ENCODE results near the gene MALAT1. TPM values are rescaled to one million over a fixed set of nuclear protein-coding genes. Genes with fewer than 3 reads are reported as not detected.

Gene MALAT1
- total and polyA plus RNA-seq, 2 of the 13 experiments (the other 11 are each of a cell fraction or from before 2014, with no cell fraction given) = 143 to 1,237 TPM

DNA sequence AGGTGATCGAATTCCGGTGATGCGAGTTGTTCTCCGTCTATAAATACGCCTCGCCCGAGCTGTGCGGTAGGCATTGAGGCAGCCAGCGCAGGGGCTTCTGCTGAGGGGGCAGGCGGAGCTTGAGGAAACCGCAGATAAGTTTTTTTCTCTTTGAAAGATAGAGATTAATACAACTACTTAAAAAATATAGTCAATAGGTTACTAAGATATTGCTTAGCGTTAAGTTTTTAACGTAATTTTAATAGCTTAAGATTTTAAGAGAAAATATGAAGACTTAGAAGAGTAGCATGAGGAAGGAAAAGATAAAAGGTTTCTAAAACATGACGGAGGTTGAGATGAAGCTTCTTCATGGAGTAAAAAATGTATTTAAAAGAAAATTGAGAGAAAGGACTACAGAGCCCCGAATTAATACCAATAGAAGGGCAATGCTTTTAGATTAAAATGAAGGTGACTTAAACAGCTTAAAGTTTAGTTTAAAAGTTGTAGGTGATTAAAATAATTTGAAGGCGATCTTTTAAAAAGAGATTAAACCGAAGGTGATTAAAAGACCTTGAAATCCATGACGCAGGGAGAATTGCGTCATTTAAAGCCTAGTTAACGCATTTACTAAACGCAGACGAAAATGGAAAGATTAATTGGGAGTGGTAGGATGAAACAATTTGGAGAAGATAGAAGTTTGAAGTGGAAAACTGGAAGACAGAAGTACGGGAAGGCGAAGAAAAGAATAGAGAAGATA lies at the start of gene MALAT1 (continued):
- TF ChIP-seq ZFAT (CRISPR knock-in tag; conservative IDR thresholded peaks at IDR 0.05) (no peak), ZNF10 (CRISPR knock-in tag; IDR thresholded peaks at IDR 0.05; ENCODE audit: borderline replicate concordance, low read depth) (no peak), REPIN1 (CRISPR knock-in tag; IDR thresholded peaks at IDR 0.05; ENCODE audit: borderline replicate concordance, low read depth) (peak; percentile 69; the same call in 1 of the 2 replicates), ZNF343 (CRISPR knock-in tag; IDR thresholded peaks at IDR 0.05) (no peak), ZNF589 (CRISPR knock-in tag; conservative IDR thresholded peaks at IDR 0.05) (no peak), MBNL3 (CRISPR knock-in tag; conservative IDR thresholded peaks at IDR 0.05) (no peak), E2F5 (CRISPR knock-in tag; conservative IDR thresholded peaks at IDR 0.05) (peak; percentile 65; the same call in 1 of the 2 replicates), RAD51 (IDR thresholded peaks at IDR 0.05; ENCODE audit: borderline replicate concordance) (no peak), ZNF143 (CRISPR knock-in tag; IDR thresholded peaks at IDR 0.05) (0 out of 2 replicates have a peak, but pooled peaks have one; percentile 6), E2F1 (CRISPR knock-in tag; IDR thresholded peaks at IDR 0.05) (no peak; the same call in 1 of the 2 replicates), FOXK2 (IDR thresholded peaks at IDR 0.05) (no peak), MBD4 (IDR thresholded peaks at IDR 0.05; ENCODE audit: borderline replicate concordance, low read length) (no peak; the same call in 1 of the 2 replicates), ZNF616 (CRISPR knock-in tag; IDR thresholded peaks at IDR 0.05; ENCODE audit: low read depth) (no peak), ZFP36L2 (CRISPR knock-in tag; IDR thresholded peaks at IDR 0.05) (0 out of 2 replicates have a peak, but pooled peaks have one; percentile 62), ZNF776 (CRISPR knock-in tag; IDR thresholded peaks at IDR 0.05) (no peak), MXD4 (CRISPR knock-in tag; IDR thresholded peaks at IDR 0.05) (peak; percentile 82), ZNF142 (CRISPR knock-in tag; IDR thresholded peaks at IDR 0.05) (peak; percentile 78)
- TF ChIP-seq, protein P1, sequence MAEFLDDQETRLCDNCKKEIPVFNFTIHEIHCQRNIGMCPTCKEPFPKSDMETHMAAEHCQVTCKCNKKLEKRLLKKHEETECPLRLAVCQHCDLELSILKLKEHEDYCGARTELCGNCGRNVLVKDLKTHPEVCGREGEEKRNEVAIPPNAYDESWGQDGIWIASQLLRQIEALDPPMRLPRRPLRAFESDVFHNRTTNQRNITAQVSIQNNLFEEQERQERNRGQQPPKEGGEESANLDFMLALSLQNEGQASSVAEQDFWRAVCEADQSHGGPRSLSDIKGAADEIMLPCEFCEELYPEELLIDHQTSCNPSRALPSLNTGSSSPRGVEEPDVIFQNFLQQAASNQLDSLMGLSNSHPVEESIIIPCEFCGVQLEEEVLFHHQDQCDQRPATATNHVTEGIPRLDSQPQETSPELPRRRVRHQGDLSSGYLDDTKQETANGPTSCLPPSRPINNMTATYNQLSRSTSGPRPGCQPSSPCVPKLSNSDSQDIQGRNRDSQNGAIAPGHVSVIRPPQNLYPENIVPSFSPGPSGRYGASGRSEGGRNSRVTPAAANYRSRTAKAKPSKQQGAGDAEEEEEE (CRISPR knock-in tag; IDR thresholded peaks at IDR 0.05; ENCODE audit: borderline replicate concordance) = no peak
- TF ChIP-seq, protein P2, sequence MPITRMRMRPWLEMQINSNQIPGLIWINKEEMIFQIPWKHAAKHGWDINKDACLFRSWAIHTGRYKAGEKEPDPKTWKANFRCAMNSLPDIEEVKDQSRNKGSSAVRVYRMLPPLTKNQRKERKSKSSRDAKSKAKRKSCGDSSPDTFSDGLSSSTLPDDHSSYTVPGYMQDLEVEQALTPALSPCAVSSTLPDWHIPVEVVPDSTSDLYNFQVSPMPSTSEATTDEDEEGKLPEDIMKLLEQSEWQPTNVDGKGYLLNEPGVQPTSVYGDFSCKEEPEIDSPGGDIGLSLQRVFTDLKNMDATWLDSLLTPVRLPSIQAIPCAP (CRISPR knock-in tag; IDR thresholded peaks at IDR 0.05; ENCODE audit: low read depth) = no peak

Measured in HepG2 (cell line).